GM10266 (cell line): ENCODE results near the gene HOMER3.
"Not testable (repeated sequence)": the region's sequence is repeated elsewhere in the genome, so short reads cannot be mapped to it uniquely, and the experiment has no call there.

Experiments
- DNase-seq: peaks from one replicate; pipeline ENCODE4 v3.0.0; 2012; ENCODE audit errors: extremely low spot score
- TF ChIP-seq, protein P1 (sequence below): IDR thresholded peaks from 2 replicates; pipeline ENCODE4 v1.5.1; 2012; ENCODE audit warnings: mild to moderate bottlenecking, low read depth; ENCODE audit not compliant: control insufficient read depth, insufficient read depth; ENCODE audit errors: missing control alignments

The HOMER3 gene

GRCh38 chr19:18904334-18905057 lies 36.5 kb downstream of the HOMER3 start:
- no peak for DNase-seq
- TF ChIP-seq, protein P1, sequence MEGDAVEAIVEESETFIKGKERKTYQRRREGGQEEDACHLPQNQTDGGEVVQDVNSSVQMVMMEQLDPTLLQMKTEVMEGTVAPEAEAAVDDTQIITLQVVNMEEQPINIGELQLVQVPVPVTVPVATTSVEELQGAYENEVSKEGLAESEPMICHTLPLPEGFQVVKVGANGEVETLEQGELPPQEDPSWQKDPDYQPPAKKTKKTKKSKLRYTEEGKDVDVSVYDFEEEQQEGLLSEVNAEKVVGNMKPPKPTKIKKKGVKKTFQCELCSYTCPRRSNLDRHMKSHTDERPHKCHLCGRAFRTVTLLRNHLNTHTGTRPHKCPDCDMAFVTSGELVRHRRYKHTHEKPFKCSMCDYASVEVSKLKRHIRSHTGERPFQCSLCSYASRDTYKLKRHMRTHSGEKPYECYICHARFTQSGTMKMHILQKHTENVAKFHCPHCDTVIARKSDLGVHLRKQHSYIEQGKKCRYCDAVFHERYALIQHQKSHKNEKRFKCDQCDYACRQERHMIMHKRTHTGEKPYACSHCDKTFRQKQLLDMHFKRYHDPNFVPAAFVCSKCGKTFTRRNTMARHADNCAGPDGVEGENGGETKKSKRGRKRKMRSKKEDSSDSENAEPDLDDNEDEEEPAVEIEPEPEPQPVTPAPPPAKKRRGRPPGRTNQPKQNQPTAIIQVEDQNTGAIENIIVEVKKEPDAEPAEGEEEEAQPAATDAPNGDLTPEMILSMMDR: no peak

GRCh38 chr19:18903156-18904037 lies 37.6 kb downstream of the HOMER3 start:
- no peak for DNase-seq
- TF ChIP-seq, protein P1: no peak

DNA sequence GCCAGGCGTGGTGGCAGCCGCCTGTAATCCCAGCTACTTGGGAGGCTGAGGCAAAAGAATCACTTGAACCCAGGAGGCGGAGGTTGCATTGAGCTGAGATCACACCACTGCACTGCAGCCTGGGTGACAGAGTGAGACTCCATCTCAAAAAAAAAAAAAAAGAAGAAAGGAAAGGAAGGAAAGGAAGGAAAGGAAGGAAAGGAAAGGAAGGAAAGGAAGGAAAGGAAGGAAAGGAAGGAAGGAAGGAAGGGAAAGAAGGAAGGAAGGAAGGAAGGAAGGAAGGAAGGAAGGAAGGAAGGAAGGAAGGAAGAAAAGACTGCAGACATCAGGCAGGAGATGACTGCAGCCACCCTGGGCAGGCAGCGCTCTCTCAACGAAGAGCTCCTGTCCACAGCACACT lies 38.5 kb downstream of the HOMER3 start:
- not testable (repeated sequence) for DNase-seq

DNA sequence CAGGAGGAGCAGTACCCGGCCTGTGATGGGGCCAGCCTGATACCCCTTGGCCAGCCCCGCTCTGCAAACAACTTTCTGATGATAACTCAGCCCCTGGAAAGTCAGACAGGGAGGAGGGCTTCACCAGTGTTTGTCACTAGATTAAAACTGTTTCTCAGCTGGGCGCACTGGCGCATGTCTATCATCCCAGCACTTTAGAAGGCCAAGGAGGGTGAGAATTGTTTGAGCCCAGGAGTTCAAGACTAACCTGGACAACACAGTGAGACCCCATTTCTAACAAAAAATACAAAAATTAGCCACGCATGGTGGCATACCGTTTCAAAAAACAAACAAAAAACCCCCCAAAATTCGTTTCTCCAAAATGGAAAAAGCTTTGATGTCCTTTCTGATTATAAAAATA lies 39.5 kb downstream of the HOMER3 start:
- no peak for DNase-seq
- TF ChIP-seq, protein P1: no peak

GRCh38 chr19:18900700-18901481 lies 40.1 kb downstream of the HOMER3 start:
- TF ChIP-seq, protein P1: no peak

DNA sequence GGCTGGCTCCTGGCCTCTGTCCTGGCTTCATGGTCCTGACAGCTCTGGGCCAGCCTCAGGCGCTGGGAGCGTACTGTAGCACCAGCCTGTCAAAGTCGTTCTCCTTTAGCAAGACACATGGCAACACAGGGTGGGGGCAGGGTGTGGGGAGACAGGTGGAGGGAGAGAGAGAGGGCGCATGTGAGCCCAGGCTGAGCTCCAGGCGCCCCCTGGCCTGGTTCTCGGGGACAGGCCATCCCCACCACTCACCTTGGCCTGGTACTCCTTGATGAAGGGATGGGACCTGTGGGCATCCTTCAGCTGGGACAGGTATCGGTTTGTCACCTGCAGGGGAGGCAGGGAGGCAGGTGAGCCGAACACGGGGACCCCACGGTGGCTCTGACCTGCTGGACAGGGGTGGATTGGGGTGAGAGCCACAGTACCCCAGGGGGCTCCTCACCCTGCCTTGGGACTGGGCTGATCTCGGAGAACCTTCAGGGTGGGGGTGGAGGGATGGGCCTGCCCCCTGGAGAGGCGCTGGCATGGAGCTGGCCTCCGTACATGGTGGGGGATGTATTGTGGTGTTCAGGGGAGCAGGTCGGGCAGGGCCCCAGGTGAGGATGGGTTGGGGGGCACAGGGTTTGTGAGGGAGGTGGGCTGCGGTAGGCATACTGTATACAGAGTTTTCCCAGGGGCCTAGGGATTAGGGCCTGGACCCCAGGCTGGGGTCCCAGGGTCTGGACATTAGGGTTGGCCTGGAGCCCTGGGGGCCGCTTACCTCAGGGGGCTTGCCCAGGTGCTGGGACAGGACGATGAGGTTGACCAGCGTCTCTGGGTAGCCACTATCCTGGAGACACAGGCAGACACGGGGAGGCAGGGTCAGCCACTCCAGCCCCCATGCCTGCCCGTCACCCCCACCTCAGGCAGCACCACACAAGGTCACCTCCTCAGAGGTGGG lies 41.1 kb downstream of the HOMER3 start:
- DNase-seq: no peak
- TF ChIP-seq, protein P1: no peak

More at GRCh38 chr19:18900700-18901481, 40.1 kb downstream of the HOMER3 start:
- DNase-seq: no peak
